GM18511 (cell line): ENCODE data around the gene C2orf76.

Source experiments
- ATAC-seq: cut with Tn5 transposase; IDR thresholded peaks from one replicate; pipeline ENCODE4 v1.9.1; 2021; ENCODE audit warnings: mild to moderate bottlenecking, moderate library complexity; ENCODE audit not compliant: unreplicated experiment

Gene C2orf76

DNA sequence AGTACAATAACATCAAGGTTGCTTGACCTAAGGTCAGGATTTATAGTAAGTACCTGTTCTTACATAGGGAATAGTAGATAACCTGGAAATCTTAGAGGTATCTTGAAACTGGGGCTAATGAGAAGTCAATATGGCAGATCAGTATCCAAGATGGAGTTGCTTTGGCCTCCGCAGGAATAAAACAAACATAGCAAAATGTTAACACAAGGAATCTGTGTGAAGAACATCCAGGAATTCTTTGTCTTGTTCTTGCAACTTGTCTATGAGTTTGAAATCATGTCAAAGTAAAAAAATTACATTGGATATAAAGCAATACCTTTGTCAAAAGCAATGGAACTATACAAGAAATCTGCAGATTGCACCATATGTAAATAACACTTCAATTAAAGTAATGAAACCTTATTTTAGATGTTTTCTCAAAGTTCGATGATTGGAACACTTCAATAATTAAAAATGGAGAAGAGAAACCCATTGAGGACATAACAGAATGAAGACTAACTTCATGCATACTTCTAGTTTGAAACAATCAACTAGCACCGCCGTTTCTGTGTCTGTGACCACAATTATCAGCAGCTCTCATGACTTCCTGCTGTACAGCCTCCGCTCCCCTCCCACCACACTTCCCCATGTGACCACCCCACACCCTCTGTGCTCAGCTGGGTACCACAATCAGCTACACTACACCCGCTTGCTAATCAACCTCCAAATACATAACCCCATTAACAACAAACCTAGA lies 27.6 kb downstream of the C2orf76 start:
- ATAC-seq = peak; percentile 100

DNA sequence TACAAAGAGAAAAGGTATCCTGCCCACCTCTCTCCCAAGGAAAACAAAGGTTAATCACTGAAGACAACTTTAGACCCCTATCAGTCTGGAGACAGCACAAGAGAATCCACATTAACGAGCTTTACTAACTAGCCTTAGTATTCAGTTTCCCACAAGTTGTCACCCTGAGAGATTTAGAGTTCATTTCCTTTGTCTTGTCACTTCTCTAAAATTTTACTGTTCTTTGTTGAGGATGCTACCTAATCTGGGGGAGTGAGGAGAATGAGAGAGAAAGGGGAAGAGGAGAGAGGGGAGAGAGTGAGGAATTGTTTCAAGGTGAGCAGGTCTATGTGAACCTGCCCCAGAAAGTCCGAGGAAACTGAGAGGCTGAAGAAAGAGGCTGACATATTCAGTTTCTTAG lies 28.4 kb downstream of the C2orf76 start:
- no peak for ATAC-seq

DNA sequence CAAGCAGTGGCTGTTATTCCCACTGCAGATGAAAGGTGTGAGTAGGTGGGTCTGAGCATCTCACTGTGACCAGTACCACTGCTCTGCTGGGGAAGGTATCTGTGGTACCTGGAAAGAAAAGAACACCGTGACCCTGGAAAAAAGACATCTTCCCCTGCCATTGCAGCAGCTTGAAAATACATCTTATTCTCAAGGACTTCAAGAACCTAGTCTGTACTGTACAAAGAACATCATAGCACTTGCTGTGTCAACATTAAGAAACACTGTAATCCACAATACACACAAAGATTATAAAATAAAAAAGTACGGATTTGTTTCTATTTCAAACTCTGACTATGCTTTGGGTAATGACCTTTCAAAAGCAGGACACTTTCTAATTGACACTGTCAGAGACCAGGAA lies 28.9 kb downstream of the C2orf76 start:
- ATAC-seq = no peak

DNA sequence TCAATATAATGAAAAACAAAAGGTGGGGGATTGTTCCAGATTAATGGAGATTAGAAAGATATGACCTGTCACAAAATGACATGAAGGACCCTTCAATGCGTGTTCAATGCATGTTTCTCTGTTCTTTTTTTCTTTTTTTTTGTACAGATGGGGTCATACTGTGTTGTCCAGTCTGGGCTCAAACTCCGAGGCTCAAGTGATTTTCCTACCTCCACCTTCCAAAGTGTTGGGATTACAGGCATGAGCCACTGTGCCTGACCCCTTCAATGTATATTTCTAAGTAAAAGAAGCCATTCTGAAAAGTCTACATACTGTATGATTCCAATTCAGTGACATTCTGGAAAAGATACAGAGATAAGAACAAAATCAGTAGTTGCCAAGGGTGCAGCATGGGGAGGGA lies 32.8 kb downstream of the C2orf76 start:
- ATAC-seq = no peak

DNA sequence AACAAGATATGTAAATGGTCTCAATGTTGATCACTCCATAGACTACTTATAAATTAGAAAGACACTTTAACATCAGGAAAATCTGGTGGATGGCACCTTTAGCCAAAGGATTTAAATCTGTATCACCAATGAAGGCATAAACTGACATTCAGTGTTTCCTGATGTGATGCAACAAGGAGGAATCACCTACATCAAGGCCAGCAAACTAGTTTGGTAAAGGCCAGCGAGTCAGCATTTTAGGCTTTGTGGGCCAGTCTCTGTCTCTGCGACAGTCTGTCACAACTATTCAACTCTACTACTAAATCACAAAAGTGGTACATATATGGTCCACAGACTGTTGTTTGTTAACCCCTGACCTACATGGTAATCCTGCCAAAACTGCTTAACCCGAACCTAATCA lies 33.3 kb downstream of the C2orf76 start:
- ATAC-seq = no peak

DNA sequence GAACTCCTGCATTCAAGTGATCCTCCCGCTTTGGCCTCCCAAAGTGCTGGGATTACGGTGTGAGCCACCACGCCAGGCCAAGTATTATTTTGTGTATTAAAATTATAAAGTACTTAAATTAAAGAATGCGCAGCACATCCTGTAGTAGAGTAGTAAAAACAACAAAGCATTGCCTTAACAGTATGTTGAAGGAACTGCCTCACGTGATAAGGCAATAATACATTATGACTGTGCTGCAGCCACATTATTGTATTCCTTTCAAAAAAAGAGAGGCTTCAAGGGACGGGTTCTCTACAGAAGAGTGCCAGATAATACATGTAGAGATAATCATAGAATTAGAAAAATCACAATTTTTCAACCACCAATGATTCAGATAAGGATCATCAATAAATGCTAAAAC lies 33.7 kb downstream of the C2orf76 start:
- ATAC-seq = no peak

DNA sequence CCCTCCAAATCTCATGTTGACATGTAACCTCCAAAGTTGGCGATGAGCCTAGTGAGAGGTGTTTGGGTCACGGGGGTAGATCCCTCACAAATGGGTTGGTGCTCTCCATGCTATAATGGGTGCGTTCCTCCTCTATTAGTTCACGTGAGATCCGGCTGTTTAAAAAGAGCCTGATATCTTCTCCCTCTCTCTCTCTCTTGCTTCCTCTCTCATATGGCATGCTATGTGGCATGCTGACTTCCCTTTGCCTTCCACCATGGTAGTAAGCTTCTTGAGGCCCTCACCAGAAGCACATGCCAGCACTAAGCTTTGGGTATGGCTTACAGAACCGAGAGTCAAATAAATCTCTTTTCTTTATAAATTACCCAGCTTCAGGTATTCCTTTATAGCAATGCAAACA lies 39.2 kb downstream of the C2orf76 start:
- ATAC-seq = no peak

DNA sequence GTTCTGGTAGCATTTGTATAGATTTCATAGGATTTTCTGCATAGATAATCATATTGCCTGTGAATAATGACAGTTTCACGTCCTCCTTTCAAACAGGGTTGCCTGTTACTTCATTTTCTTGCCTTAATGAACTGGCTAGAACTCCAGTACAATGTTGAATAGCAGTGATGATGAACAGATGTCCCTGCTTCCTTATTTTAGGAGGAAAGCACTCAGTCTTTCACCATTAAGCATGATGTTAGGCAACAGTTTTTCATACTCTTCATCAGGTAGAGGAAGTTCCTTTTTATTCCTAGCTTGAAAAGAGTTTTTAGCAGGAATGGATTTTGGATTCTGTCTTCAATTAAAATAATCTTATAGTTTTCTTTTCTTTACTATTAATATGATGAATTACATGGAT lies 39.7 kb downstream of the C2orf76 start:
- no peak for ATAC-seq

DNA sequence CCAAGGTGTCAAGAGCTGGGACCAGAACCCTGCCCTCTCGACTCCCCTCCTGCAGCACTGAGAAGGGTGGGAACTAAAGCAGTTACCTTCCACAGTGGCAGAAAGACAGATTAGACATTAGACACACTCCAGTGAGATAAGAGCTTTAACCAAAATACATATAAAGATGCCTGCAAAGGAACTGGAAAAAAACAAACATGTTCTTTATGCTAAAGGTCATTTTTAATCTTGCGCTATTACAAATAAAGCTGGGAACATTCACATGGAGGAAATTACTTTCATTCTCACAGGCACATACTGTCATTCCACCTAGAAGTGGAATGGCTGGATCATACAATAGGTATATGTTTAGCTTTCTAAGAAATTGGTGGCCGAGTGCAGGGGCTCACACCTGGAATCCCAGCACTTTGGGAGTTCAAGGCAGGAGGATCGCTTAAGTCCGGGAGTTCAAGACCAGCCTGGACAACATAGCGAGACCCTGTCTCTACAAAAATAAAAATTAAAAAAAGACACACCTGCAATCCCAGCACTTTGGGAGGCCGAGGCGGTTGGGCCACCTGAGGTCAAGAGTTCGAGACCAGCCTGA lies 41.9 kb downstream of the C2orf76 start:
- ATAC-seq = no peak

DNA sequence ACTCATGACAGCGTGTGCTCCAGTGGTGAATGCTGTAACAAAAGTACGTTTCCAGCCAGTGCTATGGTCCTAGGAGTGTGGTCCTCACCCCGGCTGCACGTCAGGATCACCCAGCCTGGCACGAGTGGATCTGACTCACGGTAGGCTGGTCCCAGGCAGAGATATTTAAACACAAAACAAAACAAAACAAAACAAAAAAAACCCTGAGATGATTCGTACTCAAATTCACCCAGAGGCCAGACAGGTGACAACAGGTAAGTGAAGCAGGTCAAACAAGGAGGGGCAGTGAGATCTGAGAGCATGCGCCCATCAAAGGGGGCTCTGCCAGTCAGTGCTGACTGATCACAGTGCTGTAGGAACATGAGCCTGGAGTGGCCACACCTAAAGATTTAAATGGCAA lies 43.2 kb downstream of the C2orf76 start:
- no peak for ATAC-seq

DNA sequence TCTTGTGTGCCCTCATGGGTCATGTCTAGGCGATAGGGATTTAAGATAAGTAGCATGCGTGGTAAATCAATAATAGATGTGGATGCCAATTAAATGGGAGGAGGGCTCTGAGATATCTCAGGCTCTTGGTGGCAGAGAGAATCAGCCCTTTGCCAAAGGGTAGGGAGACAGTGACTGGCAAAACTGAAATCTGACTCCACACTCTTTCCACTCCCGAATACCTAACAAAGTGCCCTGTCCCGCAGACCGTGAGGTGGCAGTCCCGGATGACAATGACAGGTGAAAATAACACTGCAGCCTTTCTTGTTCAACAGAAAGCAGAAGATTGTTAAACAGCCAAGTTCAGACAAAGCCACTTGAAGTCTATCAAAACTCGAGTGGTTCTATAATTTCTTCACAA lies 47.0 kb downstream of the C2orf76 start:
- ATAC-seq = no peak

DNA sequence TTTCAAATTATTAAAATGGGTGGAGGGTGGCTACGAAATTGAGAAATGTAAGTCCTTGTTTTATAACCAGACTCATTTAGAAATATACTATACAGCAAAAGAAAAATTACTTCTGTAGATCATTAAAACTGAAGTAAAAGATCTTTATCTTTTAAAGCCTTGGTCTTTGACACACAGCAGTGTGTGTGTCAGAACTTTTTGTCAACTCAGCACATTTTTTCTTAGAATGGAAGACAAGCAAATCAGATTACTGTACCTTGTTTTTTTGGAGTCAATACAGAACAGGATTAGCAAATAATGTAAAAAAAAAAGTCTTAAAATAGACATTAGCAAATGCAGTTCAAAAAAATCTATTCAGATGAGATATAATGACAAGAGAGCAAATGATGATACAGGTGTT lies 49.1 kb downstream of the C2orf76 start:
- no peak for ATAC-seq

DNA sequence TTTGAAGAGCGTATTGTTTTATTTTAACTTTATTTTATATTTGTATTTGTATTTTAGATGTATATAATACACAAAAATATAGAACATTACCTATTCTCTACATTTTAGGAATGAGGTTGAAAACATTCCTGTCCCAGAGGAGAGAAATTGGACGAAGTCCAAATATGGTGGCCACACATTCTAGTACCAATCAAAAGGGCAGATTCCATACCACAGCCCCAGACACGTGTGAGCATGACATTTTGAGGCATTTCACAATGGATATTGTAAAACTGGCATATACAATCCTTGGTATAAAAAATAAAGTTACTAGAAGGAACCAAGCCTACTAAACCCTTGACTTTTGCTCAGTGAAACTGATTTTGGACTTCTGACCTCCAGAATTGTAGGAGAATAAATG lies 50.6 kb downstream of the C2orf76 start:
- ATAC-seq = no peak

DNA sequence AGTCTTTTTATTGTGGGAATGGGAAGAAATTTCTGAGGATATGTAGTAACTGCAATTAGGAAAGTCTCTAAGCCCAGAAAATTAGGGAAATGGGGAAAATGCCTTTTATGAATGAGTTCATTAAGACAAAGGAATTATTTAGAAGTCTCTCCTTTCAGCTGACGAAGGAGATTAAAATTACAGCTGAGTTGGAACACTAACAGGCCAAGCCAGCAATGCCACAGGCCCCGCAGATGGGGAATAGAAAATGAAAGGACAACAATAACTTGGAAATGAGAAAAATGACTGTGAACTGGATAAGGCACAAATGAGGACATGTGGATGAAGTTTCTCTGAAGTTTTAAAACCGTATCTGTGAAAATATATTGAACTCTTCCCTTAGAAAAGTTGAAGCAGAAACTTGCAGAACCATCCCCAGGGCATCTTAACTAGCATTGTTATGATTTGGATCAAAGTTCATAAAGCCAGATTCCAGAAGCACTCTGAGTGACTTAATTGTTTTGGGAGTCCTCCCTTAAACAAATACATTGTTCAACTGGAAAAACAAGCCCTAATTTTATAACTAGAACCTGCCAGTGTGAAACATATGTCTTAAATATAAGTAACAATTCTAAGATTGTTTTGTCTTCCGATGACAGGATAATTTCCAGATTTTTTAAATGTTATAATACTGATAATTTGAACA lies 51.3 kb downstream of the C2orf76 start:
- ATAC-seq = no peak

DNA sequence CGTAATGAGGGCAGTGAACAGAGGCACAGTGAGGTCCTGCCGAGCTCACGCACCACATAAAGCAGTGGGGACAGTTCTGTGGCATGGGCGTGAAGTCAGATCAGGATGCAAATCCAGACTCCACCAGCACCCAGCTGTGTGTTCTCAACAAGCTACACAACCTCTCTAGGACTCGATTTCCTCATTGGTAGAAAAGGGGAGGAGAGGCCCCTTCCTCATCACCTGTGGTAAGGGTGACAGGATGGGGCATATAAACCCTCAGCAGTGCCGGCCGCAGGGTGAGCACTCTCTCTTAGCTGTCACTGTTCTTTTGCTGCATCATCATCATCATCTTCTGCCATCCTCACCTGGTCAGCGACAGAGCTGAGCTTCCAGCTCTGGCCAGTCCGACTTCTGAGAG lies 54.8 kb downstream of the C2orf76 start:
- ATAC-seq = no peak

DNA sequence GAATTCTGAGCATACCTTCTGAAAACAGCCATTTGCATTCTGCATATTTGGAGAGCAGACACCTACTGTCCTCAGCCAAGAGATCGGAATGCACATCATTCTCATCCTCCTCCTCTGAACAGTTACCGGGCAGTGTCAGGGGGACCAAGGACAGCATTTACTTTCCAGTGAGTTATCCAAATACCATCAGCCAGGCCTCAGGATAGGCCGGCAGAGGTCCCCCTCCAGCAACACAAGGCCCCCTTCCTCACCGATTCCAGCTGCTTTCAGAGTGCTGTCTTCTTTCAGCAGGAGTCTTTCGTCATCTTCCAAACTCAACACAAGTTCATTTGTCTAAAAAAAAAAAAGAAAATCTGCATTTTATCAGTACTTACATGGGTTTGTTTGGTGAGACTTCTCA lies 55.3 kb downstream of the C2orf76 start:
- no peak for ATAC-seq

DNA sequence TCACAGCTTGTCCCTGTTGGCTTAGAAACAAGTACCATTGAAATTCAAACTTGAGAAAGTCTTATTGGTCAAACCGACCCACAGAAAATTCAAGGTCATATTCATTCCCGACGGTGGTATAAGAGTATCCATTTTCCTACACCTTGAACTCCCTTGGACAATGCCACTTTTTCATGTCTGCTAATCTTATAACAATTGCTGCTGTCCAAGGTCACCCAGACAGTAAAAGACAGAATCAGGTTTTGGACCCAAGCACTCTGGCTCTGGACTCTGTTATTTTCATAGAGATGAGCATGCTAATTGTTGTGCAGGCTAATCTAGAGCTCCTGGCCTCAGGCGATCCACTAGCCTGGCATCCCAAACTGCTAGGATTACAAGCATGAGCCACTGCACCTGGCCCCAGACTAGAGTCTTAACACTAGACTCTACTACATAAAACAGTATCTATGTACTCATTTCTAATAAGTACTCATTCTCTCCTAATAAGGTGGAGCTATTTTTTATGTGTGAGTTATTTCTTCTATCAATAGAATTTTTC lies 57.8 kb downstream of the C2orf76 start:
- no peak for ATAC-seq

DNA sequence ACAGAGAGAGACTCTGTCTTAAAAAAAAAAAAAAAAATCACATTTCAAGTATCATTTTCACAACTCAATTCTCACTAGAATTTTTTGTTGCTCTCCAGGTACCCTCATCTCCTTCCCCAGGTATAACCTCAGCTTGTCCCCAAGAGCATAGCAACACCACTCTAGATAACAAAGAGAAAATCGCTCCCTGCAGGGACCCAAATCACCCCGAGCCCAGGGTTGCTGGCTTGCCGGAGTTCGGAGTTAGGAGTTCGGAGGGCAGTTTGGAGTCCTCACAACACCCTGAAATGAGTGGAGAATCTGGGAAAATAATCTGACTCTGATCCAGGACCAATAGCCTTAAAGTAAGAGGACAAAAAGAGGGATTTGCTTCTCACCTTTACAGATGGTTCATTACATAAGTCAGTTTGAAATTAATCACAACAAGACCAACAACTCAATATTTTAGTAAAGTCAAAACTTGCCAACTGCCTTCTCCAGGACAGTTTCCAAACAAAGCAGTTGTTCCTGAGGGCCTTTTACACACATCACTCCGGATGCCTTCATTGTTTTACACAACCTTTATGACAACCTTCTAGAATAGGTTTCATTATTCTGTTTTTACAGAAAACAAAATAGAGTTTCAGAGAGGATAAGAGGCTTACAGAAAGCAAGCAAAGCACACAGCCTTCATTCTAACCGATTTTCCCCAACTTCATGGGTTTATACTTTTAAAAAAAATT lies 59.1 kb downstream of the C2orf76 start:
- ATAC-seq = no peak

DNA sequence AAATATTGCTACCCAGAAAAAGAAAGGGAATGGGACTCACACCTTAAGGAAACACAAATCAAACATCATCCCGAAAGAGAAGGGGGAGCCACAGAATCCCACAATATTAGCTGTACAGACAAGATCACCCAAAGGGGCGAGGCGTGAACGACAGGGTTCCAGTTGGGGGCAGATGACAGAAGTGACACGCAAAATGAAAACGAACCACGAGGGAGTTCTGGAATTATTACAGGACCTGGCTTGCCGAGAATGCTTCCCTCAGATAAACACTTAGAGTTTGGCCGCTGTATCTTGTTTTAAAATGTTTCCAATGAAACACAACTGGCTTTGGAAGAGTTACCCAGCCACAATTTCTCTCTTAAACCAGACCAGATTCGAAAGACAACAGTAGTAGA lies 60.4 kb downstream of the C2orf76 start:
- no peak for ATAC-seq

DNA sequence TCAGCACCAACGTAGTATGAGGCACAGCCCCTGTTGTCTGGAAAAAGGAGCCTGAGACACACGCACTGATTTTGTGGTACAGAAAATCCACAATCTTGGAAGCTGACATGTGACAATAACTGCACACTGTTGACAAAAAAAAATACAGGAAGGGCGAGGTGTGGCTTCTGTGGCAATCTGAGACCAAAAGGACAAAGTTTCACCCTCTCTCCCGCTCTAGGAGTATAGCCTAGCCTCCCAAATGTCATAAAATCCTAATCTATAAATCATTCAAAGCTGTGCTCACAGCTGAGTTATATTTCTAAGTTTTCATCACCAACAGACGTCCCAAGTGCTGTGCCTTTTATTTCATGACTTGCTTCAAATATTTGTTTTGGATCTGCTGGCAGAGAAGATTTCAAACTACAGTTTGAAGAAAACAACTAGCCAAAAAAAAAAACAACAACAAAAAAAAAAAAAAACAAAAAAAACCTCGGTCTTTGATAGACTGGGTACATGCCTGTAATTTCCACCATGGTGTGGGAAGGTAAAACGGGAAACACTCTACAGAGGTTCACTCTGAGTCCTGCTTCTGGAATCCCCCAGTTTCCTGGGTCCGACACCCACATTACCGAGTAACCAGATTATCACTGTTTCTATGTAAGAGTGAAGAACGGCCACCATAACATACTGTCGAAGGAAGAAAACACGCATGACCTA lies 61.0 kb downstream of the C2orf76 start:
- ATAC-seq = no peak

DNA sequence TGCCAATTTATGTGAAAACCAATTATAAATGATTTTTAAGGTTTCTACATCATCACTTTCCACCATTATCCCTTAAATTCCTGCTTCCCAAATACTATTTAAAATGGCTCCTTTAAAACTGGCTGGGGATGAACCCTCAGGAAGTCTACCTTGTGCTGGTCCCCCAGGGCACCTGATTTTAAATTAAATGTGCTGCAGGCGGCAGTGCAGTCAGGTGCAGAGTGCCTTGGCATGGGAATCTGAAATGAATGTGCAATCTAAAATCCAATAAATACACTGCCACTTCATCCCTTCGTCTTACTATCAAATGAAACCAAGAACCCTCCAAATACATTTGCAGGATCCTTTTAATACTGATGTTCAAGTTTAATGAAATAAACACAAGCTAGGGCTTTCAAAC lies 61.8 kb downstream of the C2orf76 start:
- ATAC-seq = no peak
